Neuronal stem cell (in vitro differentiated cells): ENCODE data around the gene CAPN1.

ENCODE experiments used
- DNase-seq: peaks from one replicate; pipeline ENCODE4 v3.0.0-alpha.2; 2013; ENCODE audit warnings: low spot score
- H2AFZ ChIP-seq: one replicate; pipeline ENCODE4 v1.6.1; 2013; ENCODE audit warnings: mild to moderate bottlenecking, low read length, inconsistent platforms
- H2AK5ac ChIP-seq: 2 replicates; pipeline ENCODE4 v1.6.1; 2013; ENCODE audit warnings: low read depth, mild to moderate bottlenecking, inconsistent platforms, low read length, moderate library complexity, mixed read lengths
- H2BK120ac ChIP-seq: 2 replicates; pipeline ENCODE4 v1.6.1; 2013; ENCODE audit warnings: low read depth, mild to moderate bottlenecking, inconsistent platforms, low read length, moderate library complexity, mixed read lengths
- H2BK12ac ChIP-seq: one replicate; pipeline ENCODE4 v1.6.1; 2013; ENCODE audit warnings: low read length, inconsistent platforms
- H2BK15ac ChIP-seq: 2 replicates; pipeline ENCODE4 v1.6.1; 2013; ENCODE audit warnings: mild to moderate bottlenecking, low read length, inconsistent platforms, mixed read lengths
- H2BK5ac ChIP-seq: one replicate; pipeline ENCODE4 v1.6.1; 2013; ENCODE audit warnings: inconsistent platforms, mild to moderate bottlenecking, low read length, moderate library complexity
- H3K14ac ChIP-seq: one replicate; pipeline ENCODE4 v1.6.1; 2013; ENCODE audit warnings: low read length, inconsistent platforms
- H3K18ac ChIP-seq: 2 replicates; pipeline ENCODE4 v1.6.1; 2013; ENCODE audit warnings: low read length, inconsistent platforms
- H3K23ac ChIP-seq: 2 replicates; pipeline ENCODE4 v1.6.1; 2013; ENCODE audit warnings: low read depth, mild to moderate bottlenecking, mixed read lengths, low read length, inconsistent platforms; ENCODE audit not compliant: poor library complexity
- H3K27ac ChIP-seq: replicated peaks from 3 replicates; pipeline ENCODE4 v1.5.1; 2013; ENCODE audit warnings: low read length, inconsistent platforms
- H3K27me3 ChIP-seq, 3 experiments: 2 replicates each; pipeline ENCODE4 v1.6.1; 2013; ENCODE audit warnings: low read length in 3 of 3, mild to moderate bottlenecking in 2 of 3, inconsistent platforms in 1 of 3, low read depth in 1 of 3, mixed read lengths in 1 of 3, moderate library complexity in 1 of 3; ENCODE audit not compliant: control insufficient read depth in 3 of 3, insufficient read depth in 3 of 3
- H3K36me3 ChIP-seq, 2 donors: replicated peaks in 1 of 2; 2 replicates each; pipeline ENCODE4 v1.6.1; 2013; ENCODE audit warnings: low read length in 2 of 2; ENCODE audit not compliant: control insufficient read depth in 2 of 2, insufficient read depth in 2 of 2
- H3K4ac ChIP-seq: 2 replicates; pipeline ENCODE4 v1.6.1; 2013; ENCODE audit warnings: inconsistent platforms, mild to moderate bottlenecking, low read length, moderate library complexity
- H3K4me1 ChIP-seq, 2 donors: 1 replicate in 1 of 2; 2 replicates in 1 of 2; pipeline ENCODE4 v1.6.1; 2013; ENCODE audit warnings: low read length in 2 of 2, low read depth in 1 of 2; ENCODE audit not compliant: control insufficient read depth in 2 of 2, insufficient read depth in 1 of 2
- H3K4me2 ChIP-seq: one replicate; pipeline ENCODE4 v1.6.1; 2013; ENCODE audit warnings: mild to moderate bottlenecking, low read length, inconsistent platforms; ENCODE audit not compliant: insufficient read depth, poor library complexity, severe bottlenecking
- H3K4me3 ChIP-seq, 2 donors: 2 replicates each; pipeline ENCODE4 v1.5.1; 2013; ENCODE audit warnings: low read length in 2 of 2, mild to moderate bottlenecking in 2 of 2, inconsistent platforms in 1 of 2, moderate library complexity in 1 of 2
- H3K79me1 ChIP-seq: one replicate; pipeline ENCODE4 v1.6.1; 2013; ENCODE audit warnings: low read depth, mild to moderate bottlenecking, inconsistent platforms, low read length, moderate library complexity
- H3K9ac ChIP-seq: one replicate; pipeline ENCODE4 v1.6.1; 2013; ENCODE audit warnings: mild to moderate bottlenecking, low read depth, low read length, inconsistent platforms; ENCODE audit not compliant: poor library complexity
- H3K9me3 ChIP-seq, 2 donors: replicated peaks in 1 of 2; 2 replicates each; pipeline versions ENCODE3 to v1.6.1; 2013; ENCODE audit warnings: low read length in 2 of 2, mild to moderate bottlenecking in 2 of 2, inconsistent platforms in 1 of 2, low read depth in 1 of 2, mixed read lengths in 1 of 2, moderate library complexity in 1 of 2; ENCODE audit not compliant: control insufficient read depth in 2 of 2, insufficient read depth in 1 of 2
- H4K8ac ChIP-seq: one replicate; pipeline ENCODE4 v1.6.1; 2013; ENCODE audit warnings: low read depth, mild to moderate bottlenecking, inconsistent platforms, low read length, moderate library complexity
- H4K91ac ChIP-seq: one replicate; pipeline ENCODE4 v1.6.1; 2013; ENCODE audit warnings: low read length, low read depth, mild to moderate bottlenecking, inconsistent platforms; ENCODE audit not compliant: poor library complexity
- WGBS, 2 donors: extraction: QIAGEN DNeasy Blood & Tissue Kit; methylation state at CpG; one replicate each; pipeline ENCODE4 v1.1.7; 2013; ENCODE audit warnings: missing lambda C conversion rate in 2 of 2, mixed read lengths in 1 of 2; ENCODE audit not compliant: insufficient read length in 2 of 2, insufficient replicate concordance in 1 of 2; ENCODE audit errors: extremely low coverage in 2 of 2; 5-methylcytosine and 5-hydroxymethylcytosine counted together

The CAPN1 gene

DNA sequence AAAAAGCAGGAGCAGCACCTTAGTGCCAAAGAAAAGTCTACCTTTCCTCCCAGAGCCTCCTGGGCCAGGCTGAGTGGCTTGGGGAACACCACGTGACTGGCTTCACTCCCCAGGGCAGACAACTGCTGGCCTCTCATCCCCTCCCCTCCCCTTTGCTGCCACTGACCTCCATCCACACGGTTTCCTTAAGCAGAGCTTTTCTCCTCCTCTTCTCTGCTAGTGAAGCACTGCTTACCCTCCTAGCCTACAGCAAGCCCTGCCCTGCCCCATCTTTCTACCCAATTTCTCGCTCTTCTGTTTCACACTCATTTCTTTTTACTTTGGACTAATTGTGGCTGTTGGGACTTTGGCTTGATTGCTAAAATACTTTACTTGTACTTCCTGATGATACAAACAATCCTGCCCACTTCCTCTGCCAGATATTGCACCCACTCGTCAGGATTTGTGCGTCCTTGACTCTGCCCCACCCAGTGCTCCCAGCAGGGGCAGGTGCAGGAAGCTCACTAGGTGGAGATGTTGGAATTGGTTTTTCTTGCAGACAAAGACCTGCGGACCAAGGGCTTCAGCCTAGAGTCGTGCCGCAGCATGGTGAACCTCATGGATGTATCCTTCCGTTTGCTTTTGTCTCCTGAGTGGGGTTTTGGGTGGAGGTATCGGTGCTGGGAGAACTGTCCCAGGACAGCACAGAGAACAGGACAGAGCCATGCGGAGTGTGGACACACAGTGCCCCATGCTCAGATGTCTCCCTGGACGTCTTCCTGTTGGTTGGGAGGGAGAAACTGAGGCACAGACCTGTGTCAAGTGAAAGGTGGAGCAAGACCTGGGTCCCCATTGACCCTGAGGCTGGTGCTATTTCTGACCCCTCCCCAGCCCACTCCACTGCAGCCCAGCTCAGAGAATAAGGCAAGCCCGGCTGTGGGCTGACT lies 27.3 kb downstream of the CAPN1 start:
- Histone ChIP-seq H3K36me3 (peaks cover 12 to 52% of the 10 kb centered on the region in 2 donors), H3K9ac (no peak overlapping the region), H2BK120ac (no peak overlapping the region), H3K18ac (no peak overlapping the region), H3K9me3 (peaks cover 0 to 2% of the 10 kb centered on the region in 2 donors), H3K23ac (no peak overlapping the region), H3K27ac (no peak overlapping the region), H3K4ac (no peak overlapping the region), H2AFZ (no peak overlapping the region), H3K4me2 (no peak overlapping the region), H3K79me1 (no peaks in the 10 kb centered on the region), H2AK5ac (no peak overlapping the region), H2BK5ac (no peak overlapping the region), H3K14ac (no peak overlapping the region), H4K91ac (no peak overlapping the region), H3K27me3 (no peaks in the 10 kb centered on the region), H3K4me3 (no peak overlapping the region), H3K4me1 (peaks cover 3 to 13% of the 10 kb centered on the region in 2 donors), H2BK15ac (no peak overlapping the region), H2BK12ac (no peak overlapping the region), H4K8ac (no peak overlapping the region)
- no CpG with 5 or more reads among the region's 13 CpGs for WGBS, 2 donors
- DNase-seq, result no peak

DNA sequence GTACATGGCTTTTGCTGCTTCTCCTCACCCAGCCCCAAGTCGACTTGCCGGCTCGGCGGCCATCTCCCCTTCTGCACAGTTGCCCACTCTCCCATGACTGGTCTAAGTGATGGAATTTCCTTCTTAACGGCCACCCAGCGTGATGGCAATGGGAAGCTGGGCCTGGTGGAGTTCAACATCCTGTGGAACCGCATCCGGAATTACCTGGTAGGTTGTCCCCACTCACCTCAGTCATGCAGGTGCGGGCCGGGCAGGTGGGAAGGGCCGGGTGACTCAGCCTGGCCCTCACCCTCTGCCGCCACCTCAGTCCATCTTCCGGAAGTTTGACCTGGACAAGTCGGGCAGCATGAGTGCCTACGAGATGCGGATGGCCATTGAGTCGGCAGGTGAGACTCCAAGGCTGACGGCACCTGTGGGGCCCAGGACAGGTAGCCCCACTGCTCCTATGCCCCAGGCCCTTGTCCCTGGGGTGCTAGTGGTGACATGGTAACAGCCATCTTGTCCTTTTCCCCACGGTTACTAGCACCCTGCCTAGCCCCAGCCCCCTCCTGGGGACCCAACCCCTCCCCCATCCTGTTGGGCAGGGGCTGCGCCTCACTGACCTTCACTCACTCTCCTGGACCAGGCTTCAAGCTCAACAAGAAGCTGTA lies 28.1 kb downstream of the CAPN1 start:
- H3K18ac ChIP-seq, result no peak overlapping the region
- no peak overlapping the region for H4K91ac ChIP-seq
- no peak overlapping the region for H2AFZ ChIP-seq
- peaks cover 12 to 52% of the 10 kb centered on the region in 2 donors for H3K36me3 ChIP-seq
- H3K27me3 ChIP-seq, result no peaks in the 10 kb centered on the region
- H3K79me1 ChIP-seq, result no peaks in the 10 kb centered on the region
- peaks cover 0 to 2% of the 10 kb centered on the region in 2 donors for H3K9me3 ChIP-seq
- no peak overlapping the region for H3K14ac ChIP-seq
- H3K4ac ChIP-seq, result no peak overlapping the region
- no peak overlapping the region for H3K23ac ChIP-seq
- peaks cover 3 to 13% of the 10 kb centered on the region in 2 donors for H3K4me1 ChIP-seq
- no peak overlapping the region for H2AK5ac ChIP-seq
- H2BK120ac ChIP-seq, result no peak overlapping the region
- peak overlapping the region; percentile 3 for H3K9ac ChIP-seq
- DNase-seq, result no peak
- no peak overlapping the region for H3K4me2 ChIP-seq
- WGBS, 2 donors, result no CpG with 5 or more reads among the region's 20 CpGs
- no peak overlapping the region for H2BK15ac ChIP-seq
- H2BK5ac ChIP-seq, result no peak overlapping the region
- no peak overlapping the region for H2BK12ac ChIP-seq
- H3K27ac ChIP-seq, result no peak overlapping the region
- H4K8ac ChIP-seq, result peak overlapping the region; percentile 30
- H3K4me3 ChIP-seq, result peak overlapping the region in 1 of 2 donors; percentile 9

DNA sequence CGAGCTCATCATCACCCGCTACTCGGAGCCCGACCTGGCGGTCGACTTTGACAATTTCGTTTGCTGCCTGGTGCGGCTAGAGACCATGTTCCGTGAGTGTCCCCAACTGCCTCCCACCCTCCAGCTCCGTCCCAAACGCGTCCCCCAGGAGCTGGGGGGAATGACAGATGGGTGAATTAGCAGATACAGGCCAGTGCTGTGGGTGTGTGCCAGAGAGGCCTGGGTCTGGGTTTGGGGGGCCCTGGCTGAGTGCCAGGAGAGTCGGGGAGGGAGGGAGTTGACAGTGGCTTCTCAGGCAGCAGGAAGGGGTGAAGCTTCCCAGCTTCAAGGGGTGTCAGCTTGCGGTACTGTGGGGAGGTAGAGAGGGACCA lies 28.6 kb downstream of the CAPN1 start:
- DNase-seq, result no peak
- no peak overlapping the region for H2AK5ac ChIP-seq
- no peak overlapping the region for H3K14ac ChIP-seq
- H4K8ac ChIP-seq, result no peak overlapping the region
- no peak overlapping the region for H3K4me2 ChIP-seq
- whole genome bisulfite sequencing, 2 donors, result no CpG with 5 or more reads among the region's 14 CpGs
- no peak overlapping the region for H2BK12ac ChIP-seq
- H3K4ac ChIP-seq, result no peak overlapping the region
- H2AFZ ChIP-seq, result no peak overlapping the region
- H3K18ac ChIP-seq, result no peak overlapping the region
- H2BK120ac ChIP-seq, result no peak overlapping the region
- no peak overlapping the region for H3K27ac ChIP-seq
- H4K91ac ChIP-seq, result no peak overlapping the region
- no peak overlapping the region for H3K9ac ChIP-seq
- no peak overlapping the region for H3K4me3 ChIP-seq
- H3K4me1 ChIP-seq, result peaks cover 3 to 10% of the 10 kb centered on the region in 2 donors
- H2BK15ac ChIP-seq, result no peak overlapping the region
- H3K9me3 ChIP-seq, result peaks cover 0 to 2% of the 10 kb centered on the region in 2 donors
- no peak overlapping the region for H2BK5ac ChIP-seq
- H3K27me3 ChIP-seq, result no peaks in the 10 kb centered on the region
- H3K36me3 ChIP-seq, result peaks cover 12 to 52% of the 10 kb centered on the region in 2 donors
- no peaks in the 10 kb centered on the region for H3K79me1 ChIP-seq
- no peak overlapping the region for H3K23ac ChIP-seq

DNA sequence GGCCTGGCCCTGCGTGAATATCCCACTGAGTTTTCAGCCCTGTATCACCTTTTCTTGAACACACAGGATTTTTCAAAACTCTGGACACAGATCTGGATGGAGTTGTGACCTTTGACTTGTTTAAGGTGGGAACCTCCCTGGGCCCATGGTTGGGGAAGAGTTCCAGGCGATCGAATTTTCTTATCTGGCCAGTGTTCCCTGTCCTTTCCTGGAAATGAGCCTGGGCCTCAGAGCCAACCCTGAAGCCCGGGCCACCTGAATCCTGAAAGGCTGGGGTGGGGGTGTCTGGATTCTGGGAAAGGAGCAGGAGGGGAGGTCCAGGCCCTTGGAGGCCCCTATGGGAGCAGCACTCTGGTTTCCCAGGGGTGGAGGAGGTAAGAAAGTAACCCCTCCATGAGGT lies 29.0 kb downstream of the CAPN1 start:
- no peak for DNase-seq
- H3K36me3 ChIP-seq, result peaks cover 12 to 47% of the 10 kb centered on the region in 2 donors
- H3K4me3 ChIP-seq, result no peak overlapping the region

More for the DNA sequence above, 29.0 kb downstream of the CAPN1 start:
- no peak overlapping the region for H2BK15ac ChIP-seq
- no peak overlapping the region for H2BK5ac ChIP-seq
- no peak overlapping the region for H3K23ac ChIP-seq
- no peak overlapping the region for H3K14ac ChIP-seq
- no peak overlapping the region for H2BK12ac ChIP-seq
- WGBS, 2 donors, result no CpG with 5 or more reads among the region's 4 CpGs
- no peak overlapping the region for H4K8ac ChIP-seq
- H3K4me2 ChIP-seq, result no peak overlapping the region
- H3K79me1 ChIP-seq, result no peaks in the 10 kb centered on the region
- no peak overlapping the region for H4K91ac ChIP-seq
- H3K4ac ChIP-seq, result no peak overlapping the region
- no peak overlapping the region for H2AK5ac ChIP-seq
- H3K4me1 ChIP-seq, result peaks cover 3 to 10% of the 10 kb centered on the region in 2 donors
- no peak overlapping the region for H2AFZ ChIP-seq
- no peak overlapping the region for H3K18ac ChIP-seq
- no peak overlapping the region for H3K9ac ChIP-seq
- H3K27ac ChIP-seq, result no peak overlapping the region
- H3K27me3 ChIP-seq, result no peaks in the 10 kb centered on the region
- no peak overlapping the region for H2BK120ac ChIP-seq
- peaks cover 0 to under 1% of the 10 kb centered on the region in 2 donors for H3K9me3 ChIP-seq
